Calu3 (cell line): Measurements from ENCODE around the gene NEK6. TPM values are rescaled to one million over a fixed set of nuclear protein-coding genes. Genes with fewer than 3 reads are reported as not detected.

Experiments
- BruUV-seq: library from RNA; stranded (reverse); fragments of 400-500 nt; replicated peaks from 2 replicates; lab custom pipeline; 2021; lab: Mats Ljungman, UMichigan
- CTCF ChIA-PET: fragments of 300-600 bp; sonication (Branson Sonifier 250); formaldehyde crosslinking; loops from one replicate; lab custom pipeline; 2022; ENCODE audit warnings: antibody characterized with exemption; lab: Charles Lee
- DNase-seq: peaks from one replicate; pipeline ENCODE4 v3.0.0; 2022
- H3K27ac Mint-ChIP-seq: one replicate; pipeline ENCODE4 v1.8.0; 2022; ENCODE audit warnings: mixed read lengths; ENCODE audit not compliant: unreplicated experiment
- H3K27me3 Mint-ChIP-seq: one replicate; pipeline ENCODE4 v1.8.0; 2022; ENCODE audit warnings: mixed read lengths; ENCODE audit not compliant: unreplicated experiment
- H3K36me3 Mint-ChIP-seq: one replicate; pipeline ENCODE4 v1.8.0; 2022; ENCODE audit warnings: mild to moderate bottlenecking, moderate library complexity, mixed read lengths; ENCODE audit not compliant: insufficient read depth, unreplicated experiment
- H3K4me1 Mint-ChIP-seq: one replicate; pipeline ENCODE4 v1.8.0; 2022; ENCODE audit warnings: mild to moderate bottlenecking, low read depth, mixed read lengths; ENCODE audit not compliant: unreplicated experiment
- H3K4me3 Mint-ChIP-seq: one replicate; pipeline ENCODE4 v1.8.0; 2022; ENCODE audit warnings: mild to moderate bottlenecking, low read depth, moderate library complexity, mixed read lengths; ENCODE audit not compliant: unreplicated experiment
- H3K9me3 Mint-ChIP-seq: one replicate; pipeline ENCODE4 v1.8.0; 2022; ENCODE audit warnings: low read depth, mixed read lengths; ENCODE audit not compliant: unreplicated experiment
- CTCF ChIP-seq: fragments of 200-600 bp; IDR thresholded peaks from one replicate; pipeline ENCODE4 v1.8.0; 2022; ENCODE audit warnings: antibody characterized with exemption; ENCODE audit not compliant: unreplicated experiment
- intact Hi-C: fragments of 100-400 bp; cut with micrococcal nuclease; formaldehyde crosslinking; loops from one replicate; pipeline ENCODE4 v1.10.0; 2022; ENCODE audit not compliant: unreplicated experiment
- total RNA-seq: library from RNA; stranded (reverse); gene quantifications from 2 replicates; pipeline ENCODE4 v1.2.3, GENCODE V29; 2022

NEK6 gene
- total RNA-seq, 1 experiment from 2014 or later, result 43.0 TPM

- H3K27ac Mint-ChIP-seq, result no peak overlapping the region
- H3K9me3 Mint-ChIP-seq, result no peaks in the 10 kb centered on the region
- intact Hi-C loops, result no loop called here
- DNase-seq, result no peak
- H3K36me3 Mint-ChIP-seq, result peaks cover 6% of the 10 kb centered on the region
- no peaks in the 10 kb centered on the region for H3K27me3 Mint-ChIP-seq
- TF ChIP-seq CTCF, result no peak
- CTCF ChIA-PET, result interaction anchor here (1.0 to 1.8 kb wide), 2 partner anchors 9 to 12 kb away, joined by 3 read pairs; no protein-coding TSS in a partner anchor
- peaks cover 16% of the 10 kb centered on the region for H3K4me1 Mint-ChIP-seq
- H3K4me3 Mint-ChIP-seq, result no peak overlapping the region
- no TSS peak for BruUV-seq
Observed at GRCh38 chr9:124271660-124272059, 13.9 kb downstream of the NEK6 start.

- peaks cover 5% of the 10 kb centered on the region for H3K36me3 Mint-ChIP-seq
- CTCF ChIA-PET, result interaction anchor here (1.8 kb wide), 1 partner anchor 9 kb away, joined by 3 read pairs; no protein-coding TSS in a partner anchor
- no peak for TF ChIP-seq CTCF
- BruUV-seq, result no TSS peak
- peaks cover 11% of the 10 kb centered on the region for H3K4me1 Mint-ChIP-seq
- H3K27ac Mint-ChIP-seq, result no peak overlapping the region
- H3K4me3 Mint-ChIP-seq, result no peak overlapping the region
- intact Hi-C loops, result no loop called here
- no peak for DNase-seq
- no peaks in the 10 kb centered on the region for H3K9me3 Mint-ChIP-seq
- no peaks in the 10 kb centered on the region for H3K27me3 Mint-ChIP-seq
Observed at GRCh38 chr9:124272118-124272517, 14.4 kb downstream of the NEK6 start.

- Mint-ChIP-seq H3K36me3 (no peaks in the 10 kb centered on the region), H3K9me3 (no peaks in the 10 kb centered on the region), H3K4me1 (peaks cover 6% of the 10 kb centered on the region), H3K27ac (no peak overlapping the region), H3K4me3 (no peak overlapping the region), H3K27me3 (no peaks in the 10 kb centered on the region)
- intact Hi-C loops, result no loop called here
- TF ChIP-seq CTCF, result no peak
- CTCF ChIA-PET, result no interaction called here
- DNase-seq, result no peak
- no TSS peak for BruUV-seq
Observed at GRCh38 chr9:124272979-124273378, 15.2 kb downstream of the NEK6 start.

- CTCF ChIA-PET, result no interaction called here
- no TSS peak for BruUV-seq
- no peaks in the 10 kb centered on the region for H3K27me3 Mint-ChIP-seq
- no peak for DNase-seq
- no peak for TF ChIP-seq CTCF
- H3K27ac Mint-ChIP-seq, result no peak overlapping the region
- no peak overlapping the region for H3K4me3 Mint-ChIP-seq
- H3K9me3 Mint-ChIP-seq, result no peaks in the 10 kb centered on the region
- H3K36me3 Mint-ChIP-seq, result no peaks in the 10 kb centered on the region
- intact Hi-C loops, result no loop called here
- H3K4me1 Mint-ChIP-seq, result peaks cover 3% of the 10 kb centered on the region
Observed at GRCh38 chr9:124273427-124274160, 15.8 kb downstream of the NEK6 start.
